Endothelial cell (in vitro differentiated cells): ENCODE measurements around the gene BNC2. TPM values are rescaled to one million over a fixed set of nuclear protein-coding genes. Genes with fewer than 3 reads are reported as not detected.

ENCODE experiments used
- DNase-seq: peaks from one replicate; pipeline ENCODE4 v3.0.0; 2021; ENCODE audit warnings: low spot score
- H3K27ac Mint-ChIP-seq: one replicate; pipeline ENCODE4 v1.8.0; 2021; ENCODE audit warnings: mixed read lengths, inconsistent platforms; ENCODE audit not compliant: unreplicated experiment
- H3K27me3 Mint-ChIP-seq: one replicate; pipeline ENCODE4 v1.8.0; 2021; ENCODE audit warnings: mild to moderate bottlenecking, moderate library complexity, mixed read lengths, inconsistent platforms; ENCODE audit not compliant: unreplicated experiment
- H3K36me3 Mint-ChIP-seq: one replicate; pipeline ENCODE4 v1.8.0; 2021; ENCODE audit warnings: mild to moderate bottlenecking, low read depth, mixed read lengths, inconsistent platforms; ENCODE audit not compliant: unreplicated experiment
- H3K4me1 Mint-ChIP-seq: one replicate; pipeline ENCODE4 v1.8.0; 2021; ENCODE audit warnings: mild to moderate bottlenecking, mixed read lengths, inconsistent platforms; ENCODE audit not compliant: unreplicated experiment
- H3K4me3 Mint-ChIP-seq: one replicate; pipeline ENCODE4 v1.8.0; 2021; ENCODE audit warnings: mild to moderate bottlenecking, mixed read lengths, inconsistent platforms; ENCODE audit not compliant: unreplicated experiment
- H3K9me3 Mint-ChIP-seq: one replicate; pipeline ENCODE4 v1.8.0; 2021; ENCODE audit warnings: mixed read lengths, inconsistent platforms; ENCODE audit not compliant: unreplicated experiment
- CTCF ChIP-seq: fragments of 200-600 bp; sonication (generic); IDR thresholded peaks from one replicate; pipeline ENCODE4 v1.5.0; 2021; ENCODE audit warnings: antibody characterized with exemption; ENCODE audit not compliant: unreplicated experiment
- total RNA-seq: library from RNA; stranded (reverse); fragmentation: NEBNext Ultra II Directional; extraction: Animal tissue kit (Norgen Biotek cat#: 25700); gene quantifications from one replicate; pipeline ENCODE4 v1.2.1, GENCODE V29; 2021; ENCODE audit not compliant: unreplicated experiment

Gene BNC2
- total RNA-seq, 1 donor from 2014 or later, result 20.1 TPM

GRCh38 chr9:16597136-16597535 lies 273.3 kb downstream of the BNC2 start:
- Mint-ChIP-seq H3K36me3 (no peaks in the 10 kb centered on the region), H3K4me1 (no peaks in the 10 kb centered on the region), H3K9me3 (no peaks in the 10 kb centered on the region), H3K4me3 (no peak overlapping the region), H3K27ac (no peak overlapping the region), H3K27me3 (peaks cover 4% of the 10 kb centered on the region)
- no peak for TF ChIP-seq CTCF
- no peak for DNase-seq

- H3K36me3 Mint-ChIP-seq, result no peaks in the 10 kb centered on the region
- H3K9me3 Mint-ChIP-seq, result no peaks in the 10 kb centered on the region
- no peak overlapping the region for H3K27ac Mint-ChIP-seq
- no peaks in the 10 kb centered on the region for H3K4me1 Mint-ChIP-seq
- DNase-seq, result no peak
- peaks cover 2% of the 10 kb centered on the region for H3K27me3 Mint-ChIP-seq
- no peak overlapping the region for H3K4me3 Mint-ChIP-seq
- TF ChIP-seq CTCF, result no peak
Measured at GRCh38 chr9:16595227-16595626, 275.2 kb downstream of the BNC2 start.

GRCh38 chr9:16594787-16595186 lies 275.7 kb downstream of the BNC2 start:
- H3K27ac Mint-ChIP-seq, result no peak overlapping the region
- no peaks in the 10 kb centered on the region for H3K9me3 Mint-ChIP-seq

GRCh38 chr9:16593746-16594145 lies 276.7 kb downstream of the BNC2 start:
- H3K9me3 Mint-ChIP-seq, result no peaks in the 10 kb centered on the region
- H3K36me3 Mint-ChIP-seq, result no peaks in the 10 kb centered on the region
- DNase-seq, result no peak
- no peak overlapping the region for H3K27ac Mint-ChIP-seq
- H3K4me1 Mint-ChIP-seq, result no peaks in the 10 kb centered on the region
- no peak overlapping the region for H3K4me3 Mint-ChIP-seq
- H3K27me3 Mint-ChIP-seq, result peaks cover 2% of the 10 kb centered on the region
- no peak for TF ChIP-seq CTCF

More at GRCh38 chr9:16594787-16595186, 275.7 kb downstream of the BNC2 start:
- H3K4me1 Mint-ChIP-seq, result no peaks in the 10 kb centered on the region
- no peak for TF ChIP-seq CTCF
- no peaks in the 10 kb centered on the region for H3K36me3 Mint-ChIP-seq
- no peak overlapping the region for H3K4me3 Mint-ChIP-seq
- no peak for DNase-seq
- peaks cover 2% of the 10 kb centered on the region for H3K27me3 Mint-ChIP-seq

GRCh38 chr9:16591092-16591491 lies 279.4 kb downstream of the BNC2 start:
- no peak for TF ChIP-seq CTCF
- no peaks in the 10 kb centered on the region for H3K9me3 Mint-ChIP-seq
- peaks cover 2% of the 10 kb centered on the region for H3K27me3 Mint-ChIP-seq
- no peak overlapping the region for H3K27ac Mint-ChIP-seq
- no peaks in the 10 kb centered on the region for H3K4me1 Mint-ChIP-seq
- no peak overlapping the region for H3K4me3 Mint-ChIP-seq
- H3K36me3 Mint-ChIP-seq, result no peaks in the 10 kb centered on the region
- no peak for DNase-seq
